Stomach (tissue), 4 donors: ENCODE results near the gene TP53I13.
A peak's percentile ranks its signal among the peaks of the same experiment; 100 is the strongest.

Source experiments
- CTCF ChIP-seq, 7 experiments: fragments of 450-650 bp in 4 of 7; fragments of 200-600 bp in 3 of 7; sonication (generic) in 3 of 7; IDR thresholded peaks; one replicate each; pipeline ENCODE4 v1.5.1; 2016 to 2019; ENCODE audit warnings: antibody characterized with exemption in 7 of 7, control low read depth in 2 of 7, mild to moderate bottlenecking in 1 of 7
- POLR2AphosphoS5 ChIP-seq, 3 donors: sonication (generic); formaldehyde crosslinking; IDR thresholded peaks; one replicate each; pipeline ENCODE4 v1.6.1; 2016; ENCODE audit warnings: antibody characterized with exemption in 3 of 3

GRCh38 chr17:29568331-29569244 is at the start of gene TP53I13:
- no peak for TF ChIP-seq CTCF (IDR thresholded peaks at IDR 0.05)
- TF ChIP-seq POLR2AphosphoS5 (IDR thresholded peaks at IDR 0.05): peak in 2 of 3 donors; percentile 1 to 75
